DMS53 (cell line): ENCODE results near the gene GCGR.
A peak's percentile ranks its signal among the peaks of the same experiment; 100 is the strongest.

Experiments
- DNase-seq: peaks from one replicate; lab custom pipeline; 2025; lab: John Stamatoyannopoulos, UW

GCGR gene

GRCh38 chr17:81803728-81804558 is at the start of gene GCGR:
TSS of gene GCGR (plus strand) at chr17:81804150. CDS start at chr17:81809019, 4,869 bp downstream.
- DNase-seq: no peak

GRCh38 chr17:81792675-81793615 is 11.0 kb upstream of the GCGR start:
- DNase-seq: no peak

DNA sequence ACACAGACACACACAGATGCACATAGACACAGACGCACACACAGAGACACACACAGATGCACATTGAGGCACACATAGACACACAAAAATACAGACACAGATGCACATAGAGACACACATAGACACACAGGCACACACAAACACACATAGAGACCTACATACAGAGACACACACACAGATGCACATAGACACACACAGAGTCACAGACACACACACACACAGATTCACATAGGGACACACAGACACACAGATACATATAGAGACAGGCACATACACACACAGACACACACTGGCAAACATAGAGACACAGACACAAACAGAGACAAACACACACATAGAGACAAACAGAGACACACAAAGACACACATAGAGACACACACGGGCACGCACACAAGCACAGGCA is 9.9 kb upstream of the GCGR start:
- no peak for DNase-seq

DNA sequence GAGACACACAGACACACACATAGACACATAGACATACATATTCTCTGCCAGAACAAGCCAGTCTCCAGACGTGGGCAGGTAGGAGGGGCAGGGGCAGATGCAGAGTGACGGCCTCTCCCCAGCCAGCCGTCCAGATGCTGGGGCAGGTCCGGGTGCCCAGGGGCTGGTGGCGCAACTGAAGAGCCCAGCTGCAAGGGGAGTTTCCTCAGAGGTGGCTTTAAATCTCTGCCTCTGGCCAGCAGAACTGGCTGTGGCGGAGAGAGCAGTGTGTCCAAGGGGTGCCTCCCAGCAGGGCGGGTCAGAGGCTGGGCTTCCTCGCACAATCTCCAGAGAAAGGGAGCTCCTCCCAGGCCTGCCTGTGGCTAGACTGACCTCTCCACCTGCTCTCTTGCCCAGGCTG is 9.4 kb upstream of the GCGR start:
- peak; percentile 65 for DNase-seq

GRCh38 chr17:81801327-81801726 is 2.6 kb upstream of the GCGR start:
- DNase-seq: no peak

DNA sequence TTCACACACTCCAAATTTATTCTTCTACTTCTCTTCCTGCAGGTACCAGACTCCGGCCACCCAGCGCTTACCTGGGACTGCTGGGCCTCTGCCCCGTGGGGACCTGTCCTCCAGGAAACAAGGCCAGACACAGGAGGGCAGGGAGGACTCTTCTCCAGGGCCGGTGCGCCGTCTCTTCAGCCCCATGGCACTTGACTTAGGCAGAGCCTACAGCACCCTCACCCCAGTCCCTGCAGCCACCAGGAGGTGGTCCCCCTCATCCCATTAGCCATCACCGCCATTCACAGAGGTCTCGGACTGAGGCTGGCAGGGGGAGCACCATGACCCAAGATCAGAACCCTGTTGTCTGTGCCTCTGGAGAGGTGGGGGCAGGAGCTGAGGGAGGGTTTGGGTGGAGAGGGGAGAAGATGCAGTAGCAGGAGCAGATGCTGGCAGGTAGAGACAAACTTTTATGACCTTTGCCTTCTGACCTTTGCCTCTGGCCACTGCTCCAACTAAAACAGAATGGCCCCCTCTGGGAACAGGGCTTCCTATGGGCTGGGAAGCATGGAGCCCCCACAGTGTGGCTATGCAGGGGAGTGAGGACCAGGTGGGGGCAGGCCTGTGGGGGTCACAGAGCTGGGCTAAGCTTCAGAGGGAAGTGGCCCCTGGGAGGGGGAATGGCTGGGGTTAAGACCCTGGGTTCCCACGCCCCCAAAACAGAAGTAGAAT is 1.7 kb upstream of the GCGR start:
- no peak for DNase-seq

DNA sequence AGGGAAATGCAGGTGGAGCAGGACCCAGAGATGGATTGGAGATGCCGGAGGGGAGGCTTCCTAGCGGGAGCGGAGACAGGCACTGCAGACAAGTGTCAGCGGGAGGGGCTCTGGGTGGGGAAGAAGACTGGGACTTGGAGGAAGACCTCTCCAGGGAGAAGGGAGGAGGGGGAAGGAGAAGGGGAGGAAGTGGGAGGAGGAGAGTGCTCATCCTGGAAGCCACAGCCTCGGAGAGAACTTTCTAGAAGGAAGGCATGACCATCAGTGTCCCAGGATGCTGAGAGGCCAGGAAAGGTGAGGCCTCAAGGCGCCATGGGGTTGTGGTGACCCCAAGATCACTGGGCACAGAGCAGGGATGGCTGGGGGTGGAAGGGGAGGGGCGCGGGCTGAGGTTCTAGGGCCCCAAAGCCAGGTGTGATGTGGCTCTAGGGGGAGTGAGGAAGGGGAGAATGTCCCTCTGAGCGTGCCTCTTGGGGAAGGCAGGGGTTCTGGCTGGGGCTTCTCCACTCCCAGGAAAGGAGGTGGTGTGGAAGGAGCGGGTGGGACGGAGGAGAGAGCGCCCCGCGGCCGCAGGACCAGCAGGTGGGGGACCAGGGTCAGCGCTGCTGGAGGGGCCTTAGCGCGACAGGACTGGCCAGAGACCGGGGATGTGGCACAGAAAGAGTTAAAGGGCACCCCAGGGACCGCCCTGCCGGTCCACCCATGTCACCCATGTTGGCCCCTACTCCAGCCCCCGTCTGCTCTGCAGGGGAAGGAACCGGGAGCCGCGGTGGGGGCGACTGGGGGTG is 900 bp upstream of the GCGR start:
- DNase-seq: no peak

- no peak for DNase-seq
Measured at GRCh38 chr17:81804559-81805399, 829 bp downstream of the GCGR start.

DNA sequence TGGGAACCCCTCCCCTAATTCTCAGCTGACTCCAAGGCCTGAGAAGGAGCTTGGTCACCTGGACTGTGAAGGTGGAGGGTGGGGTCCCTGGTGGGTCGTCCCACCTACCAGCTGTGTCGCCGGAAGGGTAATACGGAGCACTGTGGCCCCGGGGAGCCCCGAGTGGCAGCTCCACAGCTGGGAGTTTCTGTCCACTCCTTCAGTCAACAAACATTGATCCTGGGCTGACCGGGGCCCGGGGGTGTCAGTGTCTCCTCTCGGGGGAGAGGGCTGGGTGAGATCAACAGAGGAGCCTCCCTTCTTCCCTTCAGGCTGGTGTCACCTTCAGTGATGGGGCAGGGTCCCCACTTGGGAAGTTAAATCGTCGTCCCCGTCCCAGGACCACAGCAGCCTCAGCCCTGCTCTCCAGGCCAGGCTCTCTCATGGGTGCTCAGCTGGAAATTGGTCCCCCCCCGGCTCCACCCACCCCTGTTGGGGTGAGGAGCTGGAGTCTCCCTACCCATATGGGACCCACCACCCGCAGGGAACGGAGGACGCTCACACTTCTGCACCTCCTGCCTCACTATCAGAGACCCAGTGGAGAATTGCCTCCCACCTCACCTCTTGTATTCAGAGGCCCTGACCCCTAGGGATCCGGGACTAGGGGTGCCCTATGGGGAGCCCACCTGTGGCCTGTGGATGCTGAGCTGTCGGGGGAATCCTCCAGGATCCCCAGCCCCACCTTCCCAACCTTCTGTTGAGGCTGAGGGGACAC is 1.9 kb downstream of the GCGR start:
- no peak for DNase-seq

DNA sequence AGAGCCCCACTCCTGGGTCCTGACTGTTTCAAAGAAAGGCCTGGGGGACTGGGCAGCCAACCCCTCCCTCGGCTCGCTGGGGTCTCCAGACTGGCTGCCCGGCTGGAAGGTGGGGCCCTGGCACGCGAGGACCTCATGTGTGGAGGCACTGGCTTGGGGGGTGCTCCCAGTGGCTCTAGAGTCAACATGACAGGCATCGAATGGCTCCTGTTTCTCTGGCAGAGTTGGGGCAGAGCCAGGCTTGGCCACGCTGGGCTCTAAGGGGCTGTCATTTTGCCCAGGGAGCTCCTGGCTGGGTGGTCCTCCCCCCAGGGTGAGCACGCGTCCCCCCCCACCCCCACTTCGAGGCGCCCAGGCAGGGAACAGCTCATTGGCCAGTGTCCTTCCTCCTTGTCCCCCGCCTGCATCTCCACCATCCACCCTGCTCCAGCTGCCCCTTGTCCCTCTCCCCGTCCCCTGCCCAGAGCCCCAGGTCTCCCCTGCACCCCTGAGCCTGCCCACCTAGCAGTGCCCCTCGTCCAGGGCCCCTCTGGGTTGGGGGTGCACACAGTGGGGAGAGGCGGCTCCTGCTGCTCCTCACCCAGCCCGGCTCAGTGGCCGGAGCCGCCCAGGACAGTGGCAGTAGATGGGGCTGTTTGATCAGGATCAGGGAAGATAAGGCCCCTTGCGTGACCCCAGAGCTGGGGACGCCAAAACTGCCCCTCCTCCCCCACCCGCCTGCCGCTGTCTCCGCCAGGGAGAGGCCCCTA is 2.7 kb downstream of the GCGR start:
- no peak for DNase-seq

- DNase-seq: no peak
Measured at GRCh38 chr17:81807210-81807719, 3.3 kb downstream of the GCGR start.

- DNase-seq: no peak
Measured at GRCh38 chr17:81807839-81808238, 3.9 kb downstream of the GCGR start.

DNA sequence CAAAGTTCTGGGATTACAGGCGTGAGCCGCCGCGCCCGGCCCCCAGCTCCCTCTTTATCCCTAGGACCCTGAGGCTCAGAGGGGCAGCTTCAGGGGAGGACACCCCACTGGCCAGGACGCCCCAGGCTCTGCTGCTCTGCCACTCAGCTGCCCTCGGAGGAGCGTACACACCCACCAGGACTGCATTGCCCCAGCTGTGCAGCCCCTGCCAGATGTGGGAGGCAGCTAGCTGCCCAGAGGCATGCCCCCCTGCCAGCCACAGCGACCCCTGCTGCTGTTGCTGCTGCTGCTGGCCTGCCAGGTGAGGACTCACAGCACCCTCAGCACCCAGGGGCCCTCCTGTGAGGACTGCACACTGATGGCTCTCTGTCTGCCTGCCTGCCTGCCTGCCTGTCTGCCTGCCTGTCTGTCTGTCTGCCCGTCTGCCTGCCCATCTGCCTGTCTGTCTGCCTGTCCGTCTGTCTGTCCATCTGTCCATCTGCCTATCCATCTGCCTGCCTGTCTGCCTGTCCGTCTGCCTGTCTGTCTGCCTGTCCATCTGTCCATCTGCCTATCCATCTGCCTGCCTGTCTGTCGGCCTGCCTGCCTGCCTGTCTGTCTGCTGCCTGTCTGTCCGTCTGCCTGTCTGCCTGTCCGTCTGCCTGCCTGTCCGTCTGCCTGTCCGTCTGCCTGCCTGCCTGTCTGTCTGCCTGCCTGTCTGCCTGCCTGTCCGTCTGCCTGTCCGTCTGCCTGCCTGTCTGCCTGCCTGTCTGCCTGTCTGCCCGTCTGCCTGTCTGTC is 5.0 kb downstream of the GCGR start:
- peak; percentile 45 for DNase-seq

GRCh38 chr17:81809556-81809998 is 5.6 kb downstream of the GCGR start:
- DNase-seq: no peak

GRCh38 chr17:81810476-81810875 is 6.5 kb downstream of the GCGR start:
- no peak for DNase-seq

- DNase-seq: no peak
Measured at GRCh38 chr17:81810892-81811704, 7.1 kb downstream of the GCGR start.
